ENCODE measurements around the gene CSF2.

The CSF2 gene

DNA sequence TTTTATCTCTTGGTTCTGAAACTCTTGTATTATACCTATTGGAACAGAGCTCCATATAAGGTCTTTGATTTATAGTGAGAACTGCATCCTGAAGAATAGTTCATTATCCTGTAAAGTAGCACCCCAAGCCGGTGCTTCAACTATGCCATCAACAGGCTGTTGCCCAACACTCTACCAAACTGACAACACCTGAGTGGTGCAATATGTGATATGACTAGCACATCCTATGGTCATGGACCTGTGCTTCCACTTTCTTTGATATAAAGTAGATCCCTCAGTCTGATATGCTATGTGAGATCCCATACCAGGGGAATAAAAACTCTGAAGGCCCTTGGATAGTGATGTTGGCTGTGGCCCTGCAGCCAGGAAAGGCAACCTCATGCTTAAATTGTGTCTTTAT is 15.8 kb downstream of the CSF2 start:
- TF ChIP-seq ZFX (IDR thresholded peaks at IDR 0.05; ENCODE audit: borderline replicate concordance): no peak
- TF ChIP-seq, protein P1, sequence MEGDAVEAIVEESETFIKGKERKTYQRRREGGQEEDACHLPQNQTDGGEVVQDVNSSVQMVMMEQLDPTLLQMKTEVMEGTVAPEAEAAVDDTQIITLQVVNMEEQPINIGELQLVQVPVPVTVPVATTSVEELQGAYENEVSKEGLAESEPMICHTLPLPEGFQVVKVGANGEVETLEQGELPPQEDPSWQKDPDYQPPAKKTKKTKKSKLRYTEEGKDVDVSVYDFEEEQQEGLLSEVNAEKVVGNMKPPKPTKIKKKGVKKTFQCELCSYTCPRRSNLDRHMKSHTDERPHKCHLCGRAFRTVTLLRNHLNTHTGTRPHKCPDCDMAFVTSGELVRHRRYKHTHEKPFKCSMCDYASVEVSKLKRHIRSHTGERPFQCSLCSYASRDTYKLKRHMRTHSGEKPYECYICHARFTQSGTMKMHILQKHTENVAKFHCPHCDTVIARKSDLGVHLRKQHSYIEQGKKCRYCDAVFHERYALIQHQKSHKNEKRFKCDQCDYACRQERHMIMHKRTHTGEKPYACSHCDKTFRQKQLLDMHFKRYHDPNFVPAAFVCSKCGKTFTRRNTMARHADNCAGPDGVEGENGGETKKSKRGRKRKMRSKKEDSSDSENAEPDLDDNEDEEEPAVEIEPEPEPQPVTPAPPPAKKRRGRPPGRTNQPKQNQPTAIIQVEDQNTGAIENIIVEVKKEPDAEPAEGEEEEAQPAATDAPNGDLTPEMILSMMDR (IDR thresholded peaks at IDR 0.05): no peak

DNA sequence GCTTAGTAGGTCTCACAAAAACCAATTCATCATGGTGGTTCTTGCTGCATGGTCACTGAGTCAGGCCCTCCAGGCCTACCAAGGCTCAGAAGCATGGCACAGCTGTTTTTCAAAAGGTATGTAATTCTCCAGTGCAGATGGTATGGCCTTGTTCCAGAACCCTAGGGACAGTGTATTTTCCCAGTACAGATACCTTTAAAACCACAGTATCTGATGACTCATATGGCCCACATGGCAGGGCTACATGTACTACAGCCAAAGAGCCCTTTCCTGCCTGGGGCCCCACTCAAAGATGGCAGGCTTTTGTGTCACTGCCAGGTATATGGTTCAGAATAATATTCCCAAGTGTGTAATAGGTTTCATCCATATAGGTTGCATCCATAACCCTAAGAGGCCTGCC is 16.5 kb downstream of the CSF2 start:
- H3K27ac ChIP-seq: no peak overlapping the region
- TF ChIP-seq, protein P1 (IDR thresholded peaks at IDR 0.05): no peak
- TF ChIP-seq ZFX (IDR thresholded peaks at IDR 0.05; ENCODE audit: borderline replicate concordance): no peak

More for the DNA sequence above, 15.8 kb downstream of the CSF2 start:
- no peak overlapping the region for H3K27ac ChIP-seq

DNA sequence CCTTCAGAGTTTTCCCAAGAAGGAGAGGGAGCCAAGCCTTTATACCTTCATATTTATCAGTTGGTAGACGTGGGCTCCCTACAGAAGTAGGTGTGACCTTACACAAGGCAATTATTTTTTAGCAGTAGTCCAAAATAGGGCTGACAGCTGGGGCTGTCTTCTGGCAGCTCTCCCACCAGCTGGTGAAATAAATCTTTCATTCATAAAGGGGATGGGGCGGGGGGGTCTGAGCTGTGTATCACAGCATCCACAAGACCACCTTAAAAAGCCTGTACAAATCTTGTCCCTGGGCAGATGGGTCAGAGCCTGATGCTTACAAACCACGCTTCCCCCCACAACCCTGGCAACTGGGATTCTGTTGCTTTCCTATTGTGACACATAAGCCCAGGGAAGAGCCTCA is 19.7 kb downstream of the CSF2 start:
- TF ChIP-seq ZFX (IDR thresholded peaks at IDR 0.05; ENCODE audit: borderline replicate concordance): no peak
- TF ChIP-seq, protein P1 (IDR thresholded peaks at IDR 0.05): no peak
- H3K27ac ChIP-seq: no peak overlapping the region

DNA sequence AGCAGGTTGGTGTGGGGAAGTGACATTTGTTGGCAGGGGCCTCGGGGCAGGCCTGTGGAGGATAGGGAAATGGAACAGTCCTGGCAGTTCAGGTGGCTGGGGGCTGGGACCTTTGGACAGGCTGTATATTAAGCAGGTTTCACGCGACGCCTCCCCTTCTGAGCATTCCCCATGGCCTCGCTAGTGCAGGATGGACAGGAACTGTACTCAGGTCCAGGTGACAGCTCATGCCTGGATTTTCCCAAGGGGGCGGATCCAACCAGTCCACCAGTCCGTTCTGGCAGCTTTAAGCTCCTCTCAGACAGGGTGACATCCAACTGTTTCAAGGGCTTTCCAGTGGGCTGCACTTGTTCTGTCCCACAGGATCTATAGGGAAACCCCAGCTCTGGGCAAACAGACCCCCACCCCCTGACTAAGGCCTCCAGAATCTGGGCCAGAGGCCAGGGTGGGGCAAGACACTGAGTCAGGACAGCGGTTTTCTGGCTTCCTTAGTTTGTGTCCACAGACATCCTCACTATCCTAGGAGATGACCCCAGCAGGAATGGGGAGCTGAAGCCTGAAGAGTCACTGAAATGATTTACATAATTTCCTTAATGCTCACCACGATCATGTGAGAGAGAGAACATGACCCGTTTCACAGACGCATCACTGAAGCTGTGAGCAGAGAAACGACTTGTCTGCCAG is 20.9 kb downstream of the CSF2 start:
- TF ChIP-seq ZFX (IDR thresholded peaks at IDR 0.05; ENCODE audit: borderline replicate concordance): no peak
- TF ChIP-seq, protein P1 (IDR thresholded peaks at IDR 0.05): no peak
- no peak overlapping the region for H3K27ac ChIP-seq

DNA sequence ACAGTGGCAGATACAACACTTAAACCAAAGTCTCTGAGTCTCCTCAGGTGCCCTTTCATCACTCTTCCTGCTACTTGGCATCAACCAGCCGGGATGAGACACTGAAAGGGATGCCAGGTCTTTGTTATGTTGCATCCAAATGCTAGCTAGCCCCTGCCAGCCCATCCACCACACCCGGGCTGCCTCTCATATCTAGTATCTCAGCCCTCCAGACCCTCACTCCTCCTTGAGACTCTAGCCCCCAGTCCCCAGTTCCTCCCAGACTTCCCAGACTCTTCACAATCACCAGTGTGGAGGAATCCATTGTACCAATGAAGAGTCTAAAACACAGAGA is 21.5 kb downstream of the CSF2 start:
- H3K27ac ChIP-seq: no peak overlapping the region
- no peak for TF ChIP-seq ZFX (IDR thresholded peaks at IDR 0.05; ENCODE audit: borderline replicate concordance)
- TF ChIP-seq, protein P1 (IDR thresholded peaks at IDR 0.05): no peak

DNA sequence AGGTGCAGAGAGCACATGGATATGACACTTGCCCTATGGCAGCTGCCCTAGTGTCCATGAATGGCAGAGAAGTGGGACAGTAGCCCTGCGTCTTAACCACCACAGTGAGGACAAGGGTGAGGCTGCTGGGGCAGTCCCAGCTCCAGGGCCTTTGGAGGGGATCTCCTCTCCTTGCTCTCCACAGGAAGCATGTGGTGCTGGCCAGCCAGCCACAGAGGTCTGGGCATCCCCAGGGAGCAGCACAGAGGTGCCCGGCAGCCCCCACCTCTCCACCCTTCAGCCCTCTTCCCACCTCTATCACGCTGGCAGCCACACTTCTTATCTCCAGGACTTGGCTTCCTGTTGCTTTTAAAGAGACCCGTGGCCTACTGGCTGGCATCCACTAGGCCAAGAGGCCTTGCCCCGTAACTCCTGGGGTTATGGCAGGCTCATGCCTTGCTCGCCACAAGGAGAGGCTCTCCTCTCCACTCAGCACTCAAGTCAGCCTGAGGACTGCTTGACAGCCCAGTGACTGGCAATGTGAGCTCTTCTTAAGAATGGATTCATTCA is 21.9 kb downstream of the CSF2 start:
- TF ChIP-seq ZFX (IDR thresholded peaks at IDR 0.05; ENCODE audit: borderline replicate concordance): no peak
- TF ChIP-seq, protein P1 (IDR thresholded peaks at IDR 0.05): no peak
- no peak overlapping the region for H3K27ac ChIP-seq

DNA sequence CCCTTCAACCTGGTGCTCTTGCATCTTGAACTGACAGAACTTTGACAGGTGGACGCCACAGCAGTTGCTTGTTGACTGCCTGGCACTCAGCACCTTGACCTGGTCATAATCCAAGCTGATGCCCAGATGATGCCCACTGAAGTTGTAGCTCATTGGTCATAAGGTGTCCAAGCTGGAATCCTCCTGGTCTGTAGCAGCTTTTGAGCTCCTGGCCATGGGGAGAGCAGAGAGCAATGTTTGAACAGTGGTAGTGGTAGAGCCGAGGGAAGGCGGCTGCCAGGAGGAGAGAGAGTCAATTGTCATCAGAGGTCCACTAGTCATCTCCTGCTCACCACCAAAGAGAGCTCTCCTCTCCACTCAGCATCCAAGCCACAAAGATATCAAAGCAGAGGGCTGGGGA is 23.3 kb downstream of the CSF2 start:
- no peak overlapping the region for H3K27ac ChIP-seq
- TF ChIP-seq, protein P1 (IDR thresholded peaks at IDR 0.05): no peak
- no peak for TF ChIP-seq ZFX (IDR thresholded peaks at IDR 0.05; ENCODE audit: borderline replicate concordance)

Measured in 22Rv1 (cell line).